DMS 273 (cell line): ENCODE results near the gene RBBP8NL.

ENCODE experiments used
- DNase-seq: peaks from one replicate; lab custom pipeline; 2025; ENCODE audit not compliant: unreplicated experiment; lab: John Stamatoyannopoulos, UW

The RBBP8NL gene

DNA sequence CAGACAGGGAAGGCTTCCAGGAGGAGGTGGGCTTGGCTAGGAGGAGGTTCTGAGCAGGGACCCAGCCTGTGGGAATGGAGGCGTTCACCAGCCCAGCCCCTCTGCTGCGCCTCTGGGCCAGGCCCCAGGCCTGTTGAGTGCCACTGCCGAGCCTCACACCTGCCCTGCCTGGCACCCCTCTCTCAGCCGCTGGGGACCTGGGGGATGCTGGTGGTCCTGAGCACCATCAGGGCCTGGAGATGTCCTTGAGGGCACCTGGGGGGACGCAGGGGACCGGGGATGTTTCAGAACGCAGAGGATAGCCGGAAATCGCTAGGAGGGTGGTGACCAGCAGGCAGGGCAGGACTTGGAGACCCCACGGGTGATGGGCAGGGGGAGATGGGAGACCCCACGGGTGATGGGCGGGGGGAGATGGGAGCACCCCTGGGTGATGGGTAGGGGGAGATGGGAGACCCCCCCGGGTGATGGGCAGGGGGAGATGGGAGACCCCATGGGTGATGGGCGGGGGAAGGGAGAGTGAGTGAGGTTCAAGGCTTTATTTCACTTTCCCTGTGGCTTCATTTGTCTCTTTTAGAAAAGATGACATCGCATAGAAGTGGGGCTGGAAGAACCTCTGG lies 35.7 kb upstream of the RBBP8NL start:
- DNase-seq: no peak

GRCh38 chr20:62461834-62462233 lies 34.5 kb upstream of the RBBP8NL start:
- no peak for DNase-seq

DNA sequence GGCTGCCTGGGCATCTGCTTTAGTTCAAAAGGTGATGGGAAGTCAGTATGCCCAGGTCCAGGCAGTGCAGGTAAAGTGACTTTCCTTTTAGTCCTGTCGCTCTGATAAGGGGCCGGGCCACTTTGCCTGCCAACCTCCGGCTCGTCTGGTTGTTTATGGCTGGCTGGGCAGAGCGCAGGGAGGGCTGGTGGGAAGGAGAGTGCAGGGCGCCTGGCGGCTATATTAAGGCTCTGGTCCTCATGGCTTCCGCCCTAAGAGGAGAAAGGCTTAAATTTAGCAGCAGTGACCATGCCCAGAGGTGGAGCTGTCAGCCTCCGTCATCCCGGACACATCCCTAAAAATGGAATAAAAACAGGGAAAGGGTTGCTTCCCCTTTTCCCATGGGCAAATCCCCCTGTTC lies 33.8 kb upstream of the RBBP8NL start:
- no peak for DNase-seq

DNA sequence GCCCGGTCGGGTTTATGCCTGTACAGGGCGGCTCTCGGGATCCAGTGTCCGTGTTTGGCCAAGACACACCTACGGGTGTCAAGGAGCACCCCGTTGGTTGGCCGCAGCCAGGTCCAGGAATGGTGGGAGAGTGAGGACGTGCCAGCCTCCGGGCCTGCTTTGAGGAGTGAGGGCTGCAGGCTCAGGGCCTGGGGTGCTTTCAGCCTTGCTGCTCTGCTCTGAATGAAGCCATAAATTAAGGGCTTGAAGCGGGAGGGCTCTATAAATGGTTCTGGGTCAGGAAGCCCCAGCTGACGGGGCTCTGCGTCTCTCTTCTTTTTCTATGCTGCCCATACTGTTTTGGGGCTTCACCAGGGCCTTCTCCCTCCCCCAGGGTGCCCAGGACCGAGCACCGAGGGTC lies 33.3 kb upstream of the RBBP8NL start:
- DNase-seq: no peak

DNA sequence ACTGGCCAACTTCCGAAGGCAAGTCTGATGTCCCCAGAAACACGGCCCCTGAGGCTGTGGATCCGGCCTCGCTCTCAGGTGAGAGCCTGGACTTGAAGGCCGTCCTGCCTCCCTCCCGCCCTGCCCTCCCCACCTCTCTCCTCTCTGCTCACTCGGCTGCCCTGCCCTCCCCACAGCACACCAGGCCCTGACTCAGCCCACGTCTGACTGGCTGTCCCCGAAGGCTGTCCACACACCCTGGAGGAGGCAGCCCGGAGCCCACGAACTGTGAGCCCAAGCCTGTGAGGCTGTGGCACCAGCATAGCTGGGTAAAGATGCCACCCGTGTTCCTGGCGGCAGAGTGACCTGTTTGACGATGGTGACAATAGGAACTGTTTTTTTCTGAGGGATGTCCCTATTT lies 32.1 kb upstream of the RBBP8NL start:
- no peak for DNase-seq

- DNase-seq: no peak
Measured at GRCh38 chr20:62458275-62459251, 31.2 kb upstream of the RBBP8NL start.

DNA sequence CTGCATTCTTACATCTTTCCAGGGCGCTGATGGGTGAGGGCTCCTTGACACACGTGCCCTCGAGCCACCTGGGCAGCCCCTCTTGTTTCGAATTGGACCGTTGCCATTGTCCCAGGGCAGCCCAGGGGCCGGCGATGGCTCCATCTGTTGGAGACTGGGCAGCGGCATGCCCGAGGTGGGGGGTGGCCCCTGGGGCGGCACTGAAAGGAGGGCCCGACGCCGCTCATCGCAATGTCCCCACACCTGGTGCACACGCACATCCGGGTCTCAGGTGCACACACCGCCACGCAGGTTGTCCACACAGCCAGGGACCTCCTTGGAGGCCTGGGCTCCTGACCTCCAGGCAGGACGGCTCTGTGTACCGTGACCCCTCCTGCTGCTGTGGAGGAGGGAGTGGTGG lies 30.5 kb upstream of the RBBP8NL start:
- no peak for DNase-seq

GRCh38 chr20:62457098-62457497 lies 29.8 kb upstream of the RBBP8NL start:
- DNase-seq: no peak

- no peak for DNase-seq
Measured at GRCh38 chr20:62455929-62456328, 28.6 kb upstream of the RBBP8NL start.

DNA sequence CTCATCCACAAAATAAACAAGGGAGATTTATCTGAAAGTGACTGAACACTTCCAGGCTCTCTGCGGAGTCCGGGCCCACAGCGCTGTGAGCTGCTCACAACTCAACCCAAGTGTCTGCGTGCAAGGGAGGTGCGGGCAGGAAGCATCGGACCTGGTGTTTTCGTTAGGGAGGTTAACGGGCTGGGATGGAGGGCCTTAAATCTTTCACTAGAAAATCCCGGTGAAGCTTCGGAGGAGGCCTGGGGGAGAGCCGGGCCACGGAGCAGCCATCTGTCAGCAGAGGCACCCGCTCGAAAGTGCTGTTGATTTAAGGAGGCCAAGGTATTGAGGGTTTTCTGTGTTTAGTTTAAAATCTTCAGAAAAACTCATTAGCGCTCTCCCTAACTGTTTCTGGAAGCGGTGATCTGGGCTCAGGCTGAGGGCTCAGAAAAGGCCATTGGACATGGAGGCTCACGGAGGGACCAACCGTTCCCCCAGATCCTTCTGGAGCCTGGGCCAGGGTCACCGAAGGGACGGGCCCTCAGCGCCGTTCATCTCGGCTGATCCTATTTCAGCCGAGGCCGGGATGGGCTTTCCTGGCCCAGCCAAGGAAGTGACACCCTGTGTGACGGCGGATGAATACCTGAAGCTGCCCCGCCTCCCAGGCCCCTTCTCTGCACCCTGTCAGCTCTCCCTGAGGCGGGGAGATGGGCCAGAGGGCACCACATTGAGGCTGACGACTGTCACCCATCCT lies 27.7 kb upstream of the RBBP8NL start:
- DNase-seq: peak; percentile 60

- DNase-seq: no peak
Measured at GRCh38 chr20:62453186-62453808, 26.0 kb upstream of the RBBP8NL start.

GRCh38 chr20:62452475-62453095 lies 25.2 kb upstream of the RBBP8NL start:
- no peak for DNase-seq

DNA sequence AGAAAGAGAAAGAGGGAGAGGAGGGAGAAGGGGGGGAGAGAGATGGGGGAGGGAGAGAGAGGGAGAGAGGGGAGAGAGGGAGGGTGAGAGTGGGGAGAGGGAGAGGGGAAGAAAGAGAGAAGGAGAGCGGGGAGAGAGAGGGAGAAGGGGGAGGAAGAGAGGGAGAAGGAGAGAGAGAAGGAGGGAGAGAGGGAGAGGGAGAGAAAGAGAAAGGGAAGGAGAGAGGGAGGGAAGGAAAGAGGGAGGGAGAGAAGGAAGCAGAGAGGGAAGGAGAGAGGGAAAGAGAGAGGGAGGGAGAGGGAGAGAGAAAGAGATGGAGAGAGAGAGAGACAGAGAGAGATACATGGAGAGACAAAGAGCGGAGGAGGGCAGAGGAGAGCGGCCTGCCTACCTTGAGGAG lies 24.6 kb upstream of the RBBP8NL start:
- no peak for DNase-seq

DNA sequence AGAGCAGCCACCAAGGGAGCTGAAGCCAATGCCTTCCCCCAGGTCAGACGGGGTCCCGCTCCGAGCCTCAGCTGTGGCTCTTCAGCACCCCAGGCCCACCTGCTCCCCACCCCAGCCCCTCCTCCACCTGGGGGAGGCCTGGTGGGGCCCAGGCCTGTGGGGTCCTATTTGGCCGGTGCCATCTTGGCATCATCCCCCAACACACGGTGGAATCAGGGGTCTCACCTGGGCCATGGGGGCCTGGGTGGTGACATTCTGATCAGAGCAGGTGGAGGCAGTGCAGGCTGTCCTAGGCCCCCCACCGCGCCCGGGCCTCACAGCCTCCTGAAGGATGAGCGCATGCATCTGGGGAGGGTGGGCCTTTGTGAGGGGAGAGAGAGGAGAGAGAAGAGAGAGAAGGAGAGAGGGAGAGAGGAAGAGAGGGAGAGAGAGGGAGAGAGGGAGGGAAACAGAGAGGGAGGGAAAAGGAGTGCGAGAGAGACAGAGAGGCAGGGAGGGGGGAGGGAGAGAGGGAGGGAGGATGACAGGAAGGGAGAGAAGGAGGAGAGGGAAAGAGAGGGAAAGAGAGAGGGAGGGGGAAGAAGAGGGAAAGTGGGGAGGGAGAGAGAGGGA lies 23.9 kb upstream of the RBBP8NL start:
- DNase-seq: no peak

DNA sequence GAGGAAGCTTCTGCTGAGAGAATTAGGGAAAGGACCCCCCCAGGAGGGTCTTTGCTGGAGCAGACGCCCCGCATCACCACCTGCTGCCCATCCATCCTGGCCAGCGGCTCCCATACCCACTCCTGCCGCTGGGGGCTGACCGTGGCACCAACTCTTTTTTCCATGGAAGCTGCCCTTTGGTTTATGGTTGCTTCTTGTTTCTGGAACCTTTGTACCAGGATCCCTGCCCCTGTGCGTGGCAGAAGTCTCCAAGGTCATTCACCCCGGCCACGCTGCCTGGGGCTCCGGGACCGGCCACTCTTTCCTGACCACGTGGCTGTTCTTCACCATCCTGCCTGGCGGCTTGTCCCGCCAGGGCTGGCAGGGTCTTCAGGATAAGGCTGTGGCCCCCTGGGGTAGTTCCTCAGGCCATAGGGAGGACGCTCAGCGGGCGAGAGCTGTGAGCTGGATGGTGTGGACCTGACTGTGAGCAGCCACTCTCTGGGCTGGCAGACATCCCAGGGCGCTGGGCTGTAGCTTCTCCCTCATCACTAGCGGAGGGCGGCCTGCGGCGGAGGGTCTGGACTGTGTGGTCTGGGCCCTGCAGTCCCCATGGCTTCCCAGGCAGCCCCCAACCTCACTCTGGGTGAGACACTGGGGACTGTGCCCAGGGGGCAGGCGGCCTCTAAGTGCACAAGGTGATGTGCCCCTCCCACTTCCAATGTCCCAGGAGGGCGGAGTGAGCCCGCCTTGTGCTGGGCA lies 22.8 kb upstream of the RBBP8NL start:
- DNase-seq: peak; percentile 54

DNA sequence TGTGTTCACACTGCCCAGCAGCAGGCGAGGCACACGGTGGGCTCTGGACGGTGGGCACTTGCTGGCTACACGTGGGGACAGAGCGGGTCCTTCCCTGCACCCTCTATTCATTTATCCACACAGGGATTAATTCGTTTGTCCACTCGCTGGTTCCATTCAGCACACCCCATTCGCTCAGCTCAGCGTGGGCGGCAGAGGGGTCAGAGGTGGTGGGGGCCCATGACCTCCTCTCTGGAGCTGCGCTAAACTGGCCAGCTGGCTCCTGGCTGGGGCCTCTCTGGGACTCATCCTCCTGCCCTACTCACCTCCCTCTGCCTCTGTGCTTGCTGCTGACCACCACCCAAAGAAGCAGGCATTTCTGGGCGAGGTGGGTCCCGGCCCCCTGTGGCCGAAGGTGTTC lies 21.4 kb upstream of the RBBP8NL start:
- no peak for DNase-seq

DNA sequence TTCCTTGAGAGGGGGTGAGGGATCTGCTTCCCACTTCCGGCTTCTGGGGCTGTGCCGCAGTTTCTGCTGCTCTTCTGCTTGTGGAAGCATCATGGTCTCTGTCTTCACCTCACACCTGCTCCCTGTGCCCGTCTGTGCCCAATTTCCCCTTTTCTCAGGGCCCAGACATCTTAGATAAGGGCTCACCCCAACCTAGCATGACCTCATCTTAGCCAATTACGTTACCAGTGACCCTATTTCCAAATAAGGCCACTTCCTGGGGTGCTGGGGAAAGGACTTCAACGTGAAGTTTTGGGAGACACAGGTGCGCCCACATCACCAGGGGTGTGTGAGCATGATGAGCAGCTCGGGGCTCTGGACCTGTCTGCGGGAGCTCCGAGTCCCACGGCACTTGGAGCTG lies 20.7 kb upstream of the RBBP8NL start:
- no peak for DNase-seq

DNA sequence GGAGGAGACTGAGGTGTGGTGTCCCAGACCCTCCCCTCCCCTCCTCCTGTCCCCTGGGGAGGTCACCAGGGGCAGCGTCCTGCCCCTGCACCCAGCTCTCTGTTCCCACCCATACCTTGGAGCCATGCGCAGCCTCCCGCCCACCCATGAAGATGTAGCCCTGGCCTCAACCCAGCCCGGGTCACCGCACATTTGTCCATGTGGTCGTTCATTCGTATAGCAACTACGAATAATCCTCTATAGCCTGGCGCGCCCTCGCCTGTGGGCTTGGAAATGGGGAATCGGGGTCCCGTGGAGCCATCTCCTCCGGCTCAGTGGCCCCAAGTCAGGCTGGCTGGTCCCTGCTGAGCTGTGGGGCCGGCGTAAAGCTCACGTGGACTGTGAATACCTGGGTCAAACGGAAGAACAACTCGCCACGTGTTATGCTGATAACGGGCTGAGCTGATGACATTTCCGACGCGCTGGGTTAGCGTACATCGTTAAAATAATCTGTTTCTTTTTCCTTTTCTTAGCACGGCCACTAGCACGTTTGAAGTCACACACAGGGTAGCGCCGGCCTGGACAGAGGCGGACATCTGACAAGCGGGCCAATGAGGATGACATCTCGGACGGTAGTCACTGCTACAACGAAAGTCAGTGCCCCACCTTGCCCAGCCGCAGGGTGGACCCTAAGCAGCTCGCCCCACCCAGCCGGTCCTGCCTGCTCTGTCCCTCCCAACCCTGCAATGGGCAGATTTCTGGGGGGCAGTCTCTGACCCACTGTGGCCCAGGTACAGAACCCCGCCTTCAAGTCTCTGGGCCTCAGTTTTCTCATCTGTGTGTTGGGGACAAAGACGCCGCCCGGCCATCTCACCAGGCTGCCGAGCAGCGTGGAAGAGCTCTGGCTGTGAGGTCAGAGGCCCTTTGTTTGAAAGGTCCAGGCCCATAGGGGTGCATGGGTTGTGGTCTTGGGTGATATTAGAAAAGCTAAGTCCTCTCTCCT lies 19.8 kb upstream of the RBBP8NL start:
- DNase-seq: no peak

DNA sequence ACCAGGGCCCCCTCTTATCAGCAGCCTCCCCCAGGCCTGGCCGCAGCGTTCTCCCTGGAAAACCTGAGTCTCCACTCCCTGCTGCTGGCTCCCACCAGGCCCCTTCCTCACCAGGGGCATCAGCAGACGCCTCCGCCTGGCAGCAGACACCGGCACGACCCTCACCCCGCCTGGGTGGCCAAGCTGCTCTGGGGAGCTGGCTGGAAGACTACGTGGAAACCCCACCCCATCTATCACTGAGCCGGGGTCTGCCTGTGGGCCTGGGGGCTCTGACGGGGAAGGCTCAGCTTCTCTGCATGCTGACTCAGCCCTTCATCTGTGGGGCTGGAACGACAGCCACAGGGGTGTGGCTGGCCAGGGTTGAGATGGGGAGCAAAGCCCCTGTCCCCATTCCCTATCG lies 19.1 kb upstream of the RBBP8NL start:
- DNase-seq: no peak
